Adipocyte (in vitro differentiated cells): ENCODE data around the gene NAPG.
"Not testable (repeated sequence)": the region's sequence is repeated elsewhere in the genome, so short reads cannot be mapped to it uniquely, and the experiment has no call there.

Experiments
- DNase-seq: peaks from one replicate; pipeline ENCODE4 v3.0.0-alpha.2; 2015; ENCODE audit warnings: low read depth
- H3K27me3 ChIP-seq: replicated peaks from 2 replicates; pipeline ENCODE4 v1.7.0; 2013; ENCODE audit warnings: mild to moderate bottlenecking, low read length, moderate library complexity; ENCODE audit not compliant: control insufficient read depth, insufficient read depth
- H3K36me3 ChIP-seq: 2 replicates; pipeline ENCODE4 v1.7.0; 2013; ENCODE audit warnings: low read length, mild to moderate bottlenecking, moderate library complexity; ENCODE audit not compliant: control insufficient read depth, insufficient read depth, severe bottlenecking
- H3K4me1 ChIP-seq: 2 replicates; pipeline ENCODE4 v1.7.0; 2013; ENCODE audit warnings: mild to moderate bottlenecking, low read length, moderate library complexity; ENCODE audit not compliant: control insufficient read depth, insufficient read depth
- H3K4me3 ChIP-seq: 2 replicates; pipeline ENCODE4 v1.7.0; 2013; ENCODE audit warnings: mild to moderate bottlenecking, low read length, moderate library complexity
- H3K9ac ChIP-seq: 2 replicates; pipeline ENCODE4 v1.7.0; 2013; ENCODE audit warnings: mild to moderate bottlenecking, low read length, moderate library complexity
- H3K9me3 ChIP-seq: 2 replicates; pipeline ENCODE4 v1.7.0; 2013; ENCODE audit warnings: mild to moderate bottlenecking, low read length, moderate library complexity; ENCODE audit not compliant: control insufficient read depth

The NAPG gene

DNA sequence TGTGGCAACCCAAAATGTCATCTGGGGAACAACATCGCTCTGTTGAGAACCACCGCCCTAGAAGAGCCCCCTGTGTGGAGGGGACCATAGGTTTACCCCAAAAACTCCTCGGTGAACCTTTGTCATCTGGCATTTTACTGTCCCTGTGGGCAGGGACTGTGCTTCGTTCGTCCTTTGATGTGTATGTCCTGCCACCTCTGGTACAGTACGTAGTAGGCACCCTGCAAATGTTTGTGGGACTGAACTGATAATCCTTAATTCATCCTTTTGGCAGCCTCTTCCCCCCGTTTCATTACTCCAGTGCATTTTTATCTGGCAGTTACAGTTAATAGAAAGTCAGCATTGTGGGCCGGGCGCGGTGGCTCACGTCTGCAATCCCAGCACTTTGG is 728 bp downstream of the NAPG start:
- H3K9me3 ChIP-seq, result no peaks in the 10 kb centered on the region
- no peaks in the 10 kb centered on the region for H3K27me3 ChIP-seq
- H3K9ac ChIP-seq, result peak overlapping the region; percentile 95
- peaks cover 19% of the 10 kb centered on the region for H3K4me1 ChIP-seq
- peak overlapping the region; percentile 98 for H3K4me3 ChIP-seq
- H3K36me3 ChIP-seq, result peaks cover 4% of the 10 kb centered on the region
- peak; percentile 22 for DNase-seq

DNA sequence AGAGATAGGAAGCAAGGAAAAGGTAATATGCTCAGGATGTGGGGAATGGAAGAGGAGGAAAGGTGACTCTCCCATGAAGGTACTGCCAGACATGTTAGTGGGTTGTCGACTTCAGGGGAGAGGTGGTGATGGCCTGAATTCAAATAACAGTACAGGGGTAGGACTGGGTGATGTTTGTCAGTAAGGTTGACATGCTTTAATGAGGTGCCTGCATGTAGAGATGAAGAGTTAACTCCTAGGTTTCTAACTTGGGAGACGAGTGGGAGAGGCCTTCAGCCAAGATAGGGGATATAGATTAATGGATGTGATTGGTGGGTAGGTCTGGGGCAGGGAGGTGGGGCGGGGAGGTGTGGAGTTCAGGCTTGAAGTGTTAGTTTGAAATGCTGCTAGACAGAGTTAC is 2.6 kb downstream of the NAPG start:
- DNase-seq, result no peak
- H3K4me1 ChIP-seq, result peaks cover 24% of the 10 kb centered on the region
- no peak overlapping the region for H3K4me3 ChIP-seq
- H3K9ac ChIP-seq, result no peak overlapping the region
- no peaks in the 10 kb centered on the region for H3K27me3 ChIP-seq
- H3K9me3 ChIP-seq, result no peaks in the 10 kb centered on the region
- peaks cover 4% of the 10 kb centered on the region for H3K36me3 ChIP-seq

DNA sequence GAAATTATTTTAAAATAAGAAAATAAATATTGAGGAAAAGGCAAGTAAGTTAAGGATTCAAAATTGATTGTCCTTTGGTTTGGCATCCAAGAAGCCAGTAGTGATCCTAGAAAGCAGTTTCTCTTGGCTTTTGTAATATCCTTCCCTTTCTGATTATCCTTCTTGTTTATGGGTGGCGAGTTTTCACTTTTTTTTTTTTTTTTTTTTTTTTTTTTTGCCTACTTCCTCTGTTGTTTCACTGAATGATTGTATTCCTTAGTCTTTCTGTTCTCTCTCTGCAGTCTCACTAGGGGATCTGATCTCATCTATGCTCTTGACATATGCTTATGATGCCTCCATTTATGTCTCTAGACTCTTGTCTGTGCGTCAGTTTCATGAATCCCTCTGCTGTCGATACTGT is 4.2 kb downstream of the NAPG start:
- Histone ChIP-seq H3K36me3 (peaks cover 4% of the 10 kb centered on the region), H3K4me3 (no peak overlapping the region), H3K27me3 (no peaks in the 10 kb centered on the region), H3K9ac (no peak overlapping the region), H3K4me1 (peaks cover 17% of the 10 kb centered on the region), H3K9me3 (no peaks in the 10 kb centered on the region)
- no peak for DNase-seq

DNA sequence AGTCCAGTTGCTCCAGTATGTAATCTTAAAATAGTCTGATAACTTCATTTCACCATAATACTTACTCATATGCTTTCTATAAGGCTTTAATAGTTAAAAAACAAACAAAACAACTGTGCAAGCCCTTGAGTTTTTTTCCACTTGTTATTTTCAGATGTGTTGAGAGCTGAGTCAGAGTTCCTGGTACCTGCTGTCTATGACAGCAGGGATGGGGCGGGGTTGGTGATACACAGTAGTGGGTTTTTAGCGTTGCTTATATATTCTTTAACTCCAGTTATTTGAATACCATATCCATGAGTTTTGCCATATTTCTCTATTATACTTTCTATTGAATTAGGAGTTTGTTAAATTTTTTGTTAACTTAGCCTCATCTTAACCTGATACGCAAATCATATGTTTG is 5.0 kb downstream of the NAPG start:
- H3K4me1 ChIP-seq, result peaks cover 12% of the 10 kb centered on the region
- peaks cover 4% of the 10 kb centered on the region for H3K36me3 ChIP-seq
- DNase-seq, result no peak
- no peaks in the 10 kb centered on the region for H3K9me3 ChIP-seq
- no peak overlapping the region for H3K9ac ChIP-seq
- H3K4me3 ChIP-seq, result no peak overlapping the region
- no peaks in the 10 kb centered on the region for H3K27me3 ChIP-seq

DNA sequence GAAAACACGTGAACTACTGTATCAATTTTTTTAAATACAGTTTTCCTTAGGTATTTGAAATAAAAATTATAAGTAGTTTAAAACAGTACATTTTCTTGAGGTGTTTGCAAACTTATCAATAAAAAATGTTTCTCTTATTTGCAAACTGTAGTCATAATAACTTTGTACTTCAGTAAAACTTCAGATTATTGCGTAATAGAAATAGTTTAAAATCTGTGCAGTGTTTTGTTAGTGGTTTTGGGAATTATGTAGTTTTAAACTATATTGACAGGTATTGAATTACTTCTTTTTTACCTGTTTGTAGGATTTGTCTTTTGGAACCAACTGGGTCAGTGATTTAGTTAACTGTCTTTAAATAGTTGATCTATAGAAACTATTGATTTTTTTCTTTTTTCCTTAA is 7.3 kb downstream of the NAPG start:
- Histone ChIP-seq H3K36me3 (peaks cover 15% of the 10 kb centered on the region), H3K4me1 (peaks cover 5% of the 10 kb centered on the region), H3K27me3 (no peaks in the 10 kb centered on the region), H3K9me3 (no peaks in the 10 kb centered on the region), H3K4me3 (no peak overlapping the region), H3K9ac (no peak overlapping the region)
- DNase-seq, result no peak

DNA sequence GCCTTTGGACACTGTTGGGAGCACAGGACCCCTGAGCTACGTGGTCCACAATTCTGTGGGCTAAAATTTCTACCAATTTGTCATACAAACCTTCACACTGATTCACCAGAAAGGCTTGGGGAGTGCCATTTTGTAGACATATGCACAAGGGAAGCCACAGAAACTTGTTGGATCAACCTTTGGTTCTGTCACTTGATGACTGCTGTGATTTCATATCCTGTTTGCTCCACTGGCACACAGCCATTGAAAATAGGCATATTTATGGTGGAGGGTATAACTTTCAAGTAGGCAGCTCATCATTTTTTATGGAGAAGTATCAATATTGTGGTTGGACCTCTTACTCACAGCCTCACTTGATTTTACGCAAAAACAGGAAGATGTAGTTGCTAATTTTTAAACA is 10.5 kb downstream of the NAPG start:
- H3K4me3 ChIP-seq, result no peak overlapping the region
- H3K9me3 ChIP-seq, result no peaks in the 10 kb centered on the region
- H3K36me3 ChIP-seq, result peaks cover 38% of the 10 kb centered on the region
- H3K9ac ChIP-seq, result no peak overlapping the region
- no peaks in the 10 kb centered on the region for H3K27me3 ChIP-seq
- no peak for DNase-seq
- peaks cover 5% of the 10 kb centered on the region for H3K4me1 ChIP-seq

DNA sequence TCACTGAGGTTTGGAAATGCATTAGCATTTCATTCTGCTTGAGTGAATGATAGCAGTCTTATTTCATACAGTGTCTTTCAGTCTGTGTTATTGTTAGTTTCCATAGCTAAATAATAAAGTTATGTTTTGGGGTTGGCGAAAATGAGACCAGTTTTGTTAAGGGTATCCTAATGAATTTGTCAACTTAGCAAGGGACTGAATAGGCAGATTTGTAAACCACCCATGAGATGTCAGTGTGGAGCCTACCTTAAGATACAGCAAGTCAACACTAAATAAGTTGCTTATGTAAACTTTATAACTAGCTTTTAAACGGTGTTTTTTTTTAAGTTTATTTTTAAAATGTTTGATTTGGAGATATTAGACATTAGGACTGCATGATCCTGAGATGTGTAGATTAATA is 11.9 kb downstream of the NAPG start:
- no peaks in the 10 kb centered on the region for H3K9me3 ChIP-seq
- DNase-seq, result no peak
- H3K9ac ChIP-seq, result no peak overlapping the region
- H3K4me1 ChIP-seq, result peaks cover 5% of the 10 kb centered on the region
- H3K36me3 ChIP-seq, result peaks cover 51% of the 10 kb centered on the region
- no peak overlapping the region for H3K4me3 ChIP-seq
- H3K27me3 ChIP-seq, result no peaks in the 10 kb centered on the region

DNA sequence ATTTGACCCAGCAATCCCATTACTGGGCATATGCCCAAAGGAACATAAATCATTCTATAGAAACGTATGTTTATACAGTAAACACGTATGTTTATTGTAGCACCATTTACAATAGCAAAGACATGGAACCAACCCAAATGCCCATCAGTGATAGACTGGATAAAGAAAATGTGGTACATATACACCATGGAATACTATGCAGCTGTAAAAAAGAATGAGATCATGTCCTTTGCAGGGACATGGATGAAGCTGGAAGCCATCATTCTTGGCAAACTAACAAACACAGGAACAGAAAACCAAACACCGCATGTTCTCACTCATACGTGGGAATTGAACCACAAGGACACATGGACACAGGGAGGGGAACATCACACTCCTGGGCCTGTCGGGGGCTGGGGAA is 13.3 kb downstream of the NAPG start:
- not testable (repeated sequence) for H3K4me3 ChIP-seq, H3K27me3 ChIP-seq, H3K9me3 ChIP-seq, H3K9ac ChIP-seq, DNase-seq, H3K4me1 ChIP-seq
- peaks cover 65% of the 10 kb centered on the region for H3K36me3 ChIP-seq

DNA sequence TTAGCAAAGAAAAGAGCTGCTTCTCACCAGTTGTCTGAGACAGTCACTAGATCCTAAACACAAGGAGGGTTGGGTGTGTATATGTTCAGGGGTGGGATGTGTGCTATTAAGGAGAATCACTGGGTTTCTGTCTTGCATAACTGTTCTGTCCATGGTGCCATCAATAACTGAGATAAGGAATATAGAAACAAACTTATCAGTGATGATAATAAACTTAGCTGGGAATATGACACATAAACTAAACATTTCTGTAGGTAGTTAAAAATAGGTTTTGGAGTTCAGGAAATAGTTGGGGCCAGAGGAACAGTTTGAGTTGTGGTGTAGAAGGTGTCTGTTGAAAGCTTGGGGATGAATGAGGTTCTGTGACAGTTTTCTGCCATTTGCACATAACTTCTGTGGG is 17.4 kb downstream of the NAPG start:
- Histone ChIP-seq H3K4me3 (no peak overlapping the region), H3K4me1 (peaks cover 4% of the 10 kb centered on the region), H3K9ac (no peak overlapping the region), H3K27me3 (no peaks in the 10 kb centered on the region), H3K9me3 (no peaks in the 10 kb centered on the region), H3K36me3 (peaks cover 93% of the 10 kb centered on the region)
- DNase-seq, result no peak

DNA sequence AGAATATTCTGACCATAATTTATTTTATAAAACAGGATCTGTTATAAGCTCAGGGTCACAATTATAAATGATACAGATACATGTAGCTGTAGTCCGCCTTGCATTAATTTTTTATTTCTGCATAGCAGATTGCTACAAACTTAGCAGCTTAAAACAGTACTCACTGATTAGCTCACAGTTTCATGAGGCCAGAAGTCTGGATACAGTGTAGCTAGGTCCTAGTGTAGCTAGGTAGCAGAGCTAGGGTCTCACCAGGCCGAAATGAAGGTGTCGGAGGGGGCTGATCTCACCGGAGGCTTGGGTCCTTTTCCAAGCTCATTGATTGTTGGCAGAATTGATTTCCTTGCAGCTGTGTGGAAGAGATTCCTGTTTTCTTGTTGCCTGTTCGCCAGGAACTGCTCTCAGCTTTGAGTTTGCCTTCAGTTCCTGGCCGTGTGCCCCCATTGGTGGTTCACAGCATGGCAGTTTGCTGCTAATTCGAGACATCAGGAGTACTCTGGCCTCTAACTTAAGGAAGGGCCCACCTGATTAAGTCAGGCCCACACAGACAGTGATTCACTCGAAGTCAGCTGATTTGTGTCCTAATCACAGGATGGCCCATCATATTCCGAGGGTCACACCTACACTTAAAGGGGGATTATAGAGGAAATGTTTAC is 18.4 kb downstream of the NAPG start:
- Histone ChIP-seq H3K27me3 (no peaks in the 10 kb centered on the region), H3K9ac (no peak overlapping the region), H3K4me1 (peaks cover 4% of the 10 kb centered on the region), H3K9me3 (no peaks in the 10 kb centered on the region), H3K4me3 (no peak overlapping the region), H3K36me3 (peaks cover 96% of the 10 kb centered on the region)
- no peak for DNase-seq

DNA sequence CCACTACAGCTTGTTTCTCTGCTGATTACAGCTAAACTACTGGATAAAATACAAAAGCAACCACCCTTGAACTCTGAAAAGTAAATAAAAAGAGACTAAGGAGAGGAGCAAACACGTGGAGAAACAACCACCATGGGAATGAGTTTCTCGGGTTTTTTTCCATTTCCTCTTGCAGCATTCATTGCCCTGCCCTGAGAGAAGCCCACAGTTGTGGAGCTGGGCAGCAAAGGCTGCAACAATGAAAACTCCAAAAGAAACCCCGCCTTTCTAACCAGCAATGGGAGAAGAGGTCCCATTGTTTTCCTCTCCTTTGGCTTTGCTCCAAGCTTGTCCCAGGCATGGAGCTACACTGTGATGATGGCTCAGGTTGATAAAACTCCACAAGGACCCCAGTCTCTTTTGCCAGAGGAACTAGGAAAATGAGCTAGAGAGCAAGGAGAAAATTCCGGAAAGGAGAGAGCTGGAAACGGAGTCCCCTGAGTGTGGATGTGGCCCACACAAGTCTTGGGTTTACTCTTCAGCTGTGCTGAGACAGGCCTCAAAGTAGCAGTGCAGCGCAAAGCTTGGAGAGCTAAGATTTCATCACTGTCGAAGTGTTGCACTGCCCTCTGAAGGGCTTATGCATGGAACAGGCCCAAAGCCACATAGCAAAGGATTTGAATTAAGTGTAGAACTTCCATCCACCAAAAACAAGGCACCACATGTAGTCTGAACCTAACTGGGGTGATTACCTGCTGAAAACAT is 20.9 kb downstream of the NAPG start:
- Histone ChIP-seq H3K4me3 (no peak overlapping the region), H3K9ac (no peak overlapping the region), H3K4me1 (peaks cover 4% of the 10 kb centered on the region), H3K9me3 (no peaks in the 10 kb centered on the region), H3K36me3 (peaks cover 98% of the 10 kb centered on the region), H3K27me3 (no peaks in the 10 kb centered on the region)
- no peak for DNase-seq

DNA sequence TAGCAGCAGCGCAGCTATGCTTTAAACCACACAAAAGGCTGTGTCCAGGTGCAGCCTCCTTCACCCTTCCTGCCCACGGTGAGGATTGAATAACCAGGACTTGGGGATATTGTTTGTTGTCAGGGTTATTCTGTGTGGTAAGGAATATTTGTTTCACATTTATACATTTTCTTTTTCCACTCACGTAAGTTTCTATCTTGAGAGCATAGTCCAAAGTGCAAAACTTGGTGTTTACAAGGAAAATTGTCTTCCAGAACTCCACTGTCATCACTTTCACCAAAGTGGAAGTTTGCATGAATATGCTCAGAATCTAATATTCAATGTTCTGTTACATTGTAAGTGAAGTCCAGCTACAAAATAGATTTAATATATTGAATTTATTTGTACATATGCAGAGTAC is 26.4 kb downstream of the NAPG start:
- no peak overlapping the region for H3K4me3 ChIP-seq
- no peaks in the 10 kb centered on the region for H3K27me3 ChIP-seq
- H3K36me3 ChIP-seq, result peaks cover 98% of the 10 kb centered on the region
- DNase-seq, result no peak
- no peak overlapping the region for H3K9ac ChIP-seq
- H3K9me3 ChIP-seq, result no peaks in the 10 kb centered on the region
- H3K4me1 ChIP-seq, result no peaks in the 10 kb centered on the region
